ENCODE data around the gene PCSK9. TPM values are rescaled to one million over a fixed set of nuclear protein-coding genes. Genes with fewer than 3 reads are reported as not detected.

PCSK9 gene
- polyA plus RNA-seq, 6 donors from 2014 or later: not detected

- no peak overlapping the region for H3K27ac Mint-ChIP-seq
- H3K27me3 Mint-ChIP-seq: peaks cover 0 to 17% (median 6%) of the 10 kb centered on the region in 3 donors
- no peaks in the 10 kb centered on the region for H3K4me1 Mint-ChIP-seq
- peaks cover 0 to 2% (median 0%) of the 10 kb centered on the region in 7 donors for H3K9me3 Mint-ChIP-seq
- H3K4me3 Mint-ChIP-seq: no peak overlapping the region
- no peak for ATAC-seq (ENCODE audit: low read depth in 2 of 2)
- DNase-seq: no peak
- H3K36me3 Mint-ChIP-seq: no peaks in the 10 kb centered on the region
Observed at GRCh38 chr1:55050283-55050682, 10.9 kb downstream of the PCSK9 start.

GRCh38 chr1:55051169-55051568 lies 11.8 kb downstream of the PCSK9 start:
- ATAC-seq (ENCODE audit: low read depth in 2 of 2) (no peak), DNase-seq (no peak)
- Mint-ChIP-seq H3K36me3 (no peaks in the 10 kb centered on the region), H3K4me3 (no peak overlapping the region), H3K4me1 (no peaks in the 10 kb centered on the region), H3K27ac (no peak overlapping the region), H3K9me3 (peaks cover 0 to 2% (median 0%) of the 10 kb centered on the region in 7 donors), H3K27me3 (peaks cover 0 to 17% (median 6%) of the 10 kb centered on the region in 3 donors)

- H3K9me3 Mint-ChIP-seq: peaks cover 0 to 2% (median 0%) of the 10 kb centered on the region in 7 donors
- peak overlapping the region in 1 of 6 donors; percentile 27 for H3K27ac Mint-ChIP-seq
- H3K27me3 Mint-ChIP-seq: peaks cover 0 to 14% (median 6%) of the 10 kb centered on the region in 3 donors
- DNase-seq (no peak), ATAC-seq (ENCODE audit: low read depth in 2 of 2) (no peak)
- no peaks in the 10 kb centered on the region for H3K36me3 Mint-ChIP-seq
- no peak overlapping the region for H3K4me3 Mint-ChIP-seq
- H3K4me1 Mint-ChIP-seq: peaks cover 0 to 2% (median 0%) of the 10 kb centered on the region in 3 donors
Observed at GRCh38 chr1:55051621-55052020, 12.3 kb downstream of the PCSK9 start.

DNA sequence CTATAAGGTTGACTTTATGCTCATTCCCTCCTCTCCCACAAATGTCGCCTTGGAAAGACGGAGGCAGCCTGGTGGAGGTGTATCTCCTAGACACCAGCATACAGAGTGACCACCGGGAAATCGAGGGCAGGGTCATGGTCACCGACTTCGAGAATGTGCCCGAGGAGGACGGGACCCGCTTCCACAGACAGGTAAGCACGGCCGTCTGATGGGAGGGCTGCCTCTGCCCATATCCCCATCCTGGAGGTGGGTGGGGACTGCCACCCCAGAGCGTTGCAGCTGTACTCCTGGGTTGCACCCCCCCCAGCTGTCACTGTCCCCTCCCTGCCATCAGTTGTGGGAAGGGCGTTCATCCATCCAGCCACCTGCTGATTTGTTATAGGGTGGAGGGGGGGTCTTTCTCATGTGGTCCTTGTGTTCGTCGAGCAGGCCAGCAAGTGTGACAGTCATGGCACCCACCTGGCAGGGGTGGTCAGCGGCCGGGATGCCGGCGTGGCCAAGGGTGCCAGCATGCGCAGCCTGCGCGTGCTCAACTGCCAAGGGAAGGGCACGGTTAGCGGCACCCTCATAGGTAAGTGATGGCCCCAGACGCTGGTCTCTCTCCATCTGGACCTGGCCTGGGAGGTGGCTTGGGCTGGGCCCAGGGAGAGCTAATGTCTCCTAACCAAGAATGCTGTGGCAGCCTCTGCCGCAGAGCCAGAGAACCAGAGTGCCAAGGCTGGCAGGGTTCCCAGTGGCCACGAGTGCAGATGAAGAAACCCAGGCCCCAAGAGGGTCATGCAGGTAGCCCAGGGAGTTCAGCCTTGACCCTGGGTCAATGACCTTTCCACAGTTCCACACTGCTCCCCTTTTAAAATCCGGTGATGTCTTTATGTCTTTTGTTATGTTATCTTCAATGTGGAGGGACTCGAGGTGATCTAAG lies 13.1 kb downstream of the PCSK9 start:
- H3K4me3 Mint-ChIP-seq: no peak overlapping the region
- DNase-seq (no peak), ATAC-seq (ENCODE audit: low read depth in 2 of 2) (no peak)
- H3K9me3 Mint-ChIP-seq: peaks cover 0 to 2% (median 0%) of the 10 kb centered on the region in 7 donors
- no peak overlapping the region for H3K27ac Mint-ChIP-seq
- peaks cover 0 to 2% (median 0%) of the 10 kb centered on the region in 3 donors for H3K4me1 Mint-ChIP-seq
- H3K27me3 Mint-ChIP-seq: peaks cover 0 to 6% (median 5%) of the 10 kb centered on the region in 3 donors
- H3K36me3 Mint-ChIP-seq: no peaks in the 10 kb centered on the region

GRCh38 chr1:55053265-55053954 lies 14.1 kb downstream of the PCSK9 start:
- no peak for DNase-seq
- Mint-ChIP-seq H3K36me3 (no peaks in the 10 kb centered on the region), H3K4me1 (peaks cover 0 to 2% (median 0%) of the 10 kb centered on the region in 3 donors), H3K27me3 (peaks cover 0 to 6% (median 5%) of the 10 kb centered on the region in 3 donors), H3K4me3 (no peak overlapping the region), H3K27ac (no peak overlapping the region), H3K9me3 (peaks cover 0 to 2% (median 0%) of the 10 kb centered on the region in 7 donors)
- no peak for ATAC-seq (ENCODE audit: low read depth in 2 of 2)

DNA sequence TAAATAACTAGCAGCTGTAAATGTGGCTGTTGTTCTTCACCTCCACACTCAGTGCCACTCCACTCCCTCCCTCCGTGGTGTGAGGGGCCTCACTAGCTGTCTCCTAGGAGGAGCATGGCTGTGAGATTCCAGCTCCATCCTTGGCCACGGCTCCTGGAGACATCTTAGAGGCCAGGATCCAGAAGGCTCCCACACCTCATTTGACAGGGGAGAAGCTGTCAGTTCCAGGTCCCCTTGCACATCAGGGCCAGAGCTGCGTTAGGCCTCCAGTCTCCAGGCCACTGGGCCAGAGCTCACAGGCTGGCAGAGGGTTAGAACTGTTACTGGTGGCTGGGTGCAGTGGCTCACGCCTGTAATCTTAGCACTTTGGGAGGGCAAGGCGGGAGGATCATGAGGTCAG lies 15.0 kb downstream of the PCSK9 start:
- H3K27me3 Mint-ChIP-seq: peaks cover 0 to 6% (median 5%) of the 10 kb centered on the region in 3 donors
- no peak overlapping the region for H3K27ac Mint-ChIP-seq
- ATAC-seq (ENCODE audit: low read depth in 2 of 2): no peak
- peaks cover 0 to 2% (median 0%) of the 10 kb centered on the region in 3 donors for H3K4me1 Mint-ChIP-seq
- H3K9me3 Mint-ChIP-seq: peaks cover 0 to 2% (median 0%) of the 10 kb centered on the region in 7 donors
- no peak overlapping the region for H3K4me3 Mint-ChIP-seq
- H3K36me3 Mint-ChIP-seq: no peaks in the 10 kb centered on the region
- DNase-seq: no peak

DNA sequence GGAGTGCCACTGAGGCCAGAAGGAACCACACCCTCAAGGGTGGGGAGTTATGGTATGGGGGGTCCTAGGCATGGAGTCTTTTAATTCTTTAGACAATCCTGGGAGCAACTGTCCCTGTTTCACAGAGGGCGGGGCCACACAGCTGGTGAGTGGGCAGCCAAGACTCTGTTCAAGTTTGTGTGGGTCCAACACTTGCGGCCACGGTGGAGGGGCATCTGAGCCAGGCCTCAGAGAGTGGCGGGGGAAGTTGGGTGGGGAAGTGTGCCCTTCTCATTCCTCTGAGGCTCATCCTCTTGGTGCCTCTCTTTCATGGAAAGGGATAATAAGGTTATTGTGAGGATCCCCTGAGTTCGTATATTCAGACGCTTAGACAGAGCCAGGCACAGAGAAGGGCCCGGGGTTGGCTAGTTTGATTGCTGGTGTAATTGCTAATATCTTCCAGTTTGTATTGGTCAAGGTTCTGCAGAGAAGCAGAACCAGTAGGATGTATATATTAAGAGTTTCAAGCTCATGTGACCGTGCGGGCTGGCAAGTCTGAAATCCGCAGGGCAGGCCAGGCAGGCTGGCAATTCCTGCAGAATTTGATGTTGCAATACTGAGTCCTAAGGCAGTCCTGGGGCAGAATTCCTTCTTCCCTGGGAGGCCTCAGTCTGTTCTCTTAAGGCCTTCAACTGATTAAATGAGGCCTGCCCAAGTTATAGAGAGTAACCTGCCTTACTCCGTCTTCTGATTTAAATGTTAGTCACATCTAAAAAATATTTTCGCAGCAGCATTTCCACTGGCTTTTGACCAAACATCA lies 15.9 kb downstream of the PCSK9 start:
- Mint-ChIP-seq H3K4me1 (peaks cover 0 to 2% (median 0%) of the 10 kb centered on the region in 3 donors), H3K27ac (peak overlapping the region in 2 of 6 donors; percentile 10 to 61), H3K9me3 (peaks cover 0 to 2% (median 0%) of the 10 kb centered on the region in 7 donors), H3K36me3 (no peaks in the 10 kb centered on the region), H3K27me3 (peaks cover 0 to 6% (median 5%) of the 10 kb centered on the region in 3 donors), H3K4me3 (no peak overlapping the region)
- ATAC-seq (ENCODE audit: low read depth in 2 of 2) (no peak), DNase-seq (no peak)

GRCh38 chr1:55055951-55056631 lies 16.7 kb downstream of the PCSK9 start:
- Mint-ChIP-seq H3K4me3 (peak overlapping the region in 2 of 8 donors; percentile 32 to 47), H3K4me1 (peaks cover 0 to 2% (median 0%) of the 10 kb centered on the region in 3 donors), H3K9me3 (peaks cover 0 to 2% (median 0%) of the 10 kb centered on the region in 7 donors), H3K36me3 (no peaks in the 10 kb centered on the region), H3K27me3 (peaks cover 0 to 6% (median 0%) of the 10 kb centered on the region in 3 donors), H3K27ac (no peak overlapping the region)
- DNase-seq (no peak), ATAC-seq (ENCODE audit: low read depth in 2 of 2) (no peak)

DNA sequence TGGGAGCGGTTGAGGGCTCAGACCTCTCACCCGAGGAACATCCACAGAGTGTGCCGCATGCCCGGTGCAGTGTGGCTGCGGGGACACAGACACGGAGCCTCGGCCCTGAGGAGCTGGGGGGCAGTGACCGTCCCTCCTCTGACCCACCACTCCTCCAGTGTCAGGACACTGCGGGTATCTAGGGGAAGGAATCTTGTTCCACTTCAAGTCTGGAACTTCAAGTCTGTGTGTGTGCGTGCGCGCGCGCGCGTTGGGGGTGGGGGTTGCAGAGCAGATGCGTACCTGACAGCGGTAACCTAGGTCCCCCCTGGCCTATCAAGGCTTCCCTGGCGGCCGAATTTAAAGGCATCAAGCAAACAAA lies 17.3 kb downstream of the PCSK9 start:
- Mint-ChIP-seq H3K36me3 (no peaks in the 10 kb centered on the region), H3K27me3 (peaks cover 0 to 6% (median 0%) of the 10 kb centered on the region in 3 donors), H3K4me3 (peak overlapping the region in 2 of 8 donors; percentile 32 to 47), H3K4me1 (peaks cover 0 to 2% (median 0%) of the 10 kb centered on the region in 3 donors), H3K9me3 (peaks cover 0 to 2% (median 0%) of the 10 kb centered on the region in 7 donors), H3K27ac (no peak overlapping the region)
- DNase-seq (no peak), ATAC-seq (ENCODE audit: low read depth in 2 of 2) (no peak)

DNA sequence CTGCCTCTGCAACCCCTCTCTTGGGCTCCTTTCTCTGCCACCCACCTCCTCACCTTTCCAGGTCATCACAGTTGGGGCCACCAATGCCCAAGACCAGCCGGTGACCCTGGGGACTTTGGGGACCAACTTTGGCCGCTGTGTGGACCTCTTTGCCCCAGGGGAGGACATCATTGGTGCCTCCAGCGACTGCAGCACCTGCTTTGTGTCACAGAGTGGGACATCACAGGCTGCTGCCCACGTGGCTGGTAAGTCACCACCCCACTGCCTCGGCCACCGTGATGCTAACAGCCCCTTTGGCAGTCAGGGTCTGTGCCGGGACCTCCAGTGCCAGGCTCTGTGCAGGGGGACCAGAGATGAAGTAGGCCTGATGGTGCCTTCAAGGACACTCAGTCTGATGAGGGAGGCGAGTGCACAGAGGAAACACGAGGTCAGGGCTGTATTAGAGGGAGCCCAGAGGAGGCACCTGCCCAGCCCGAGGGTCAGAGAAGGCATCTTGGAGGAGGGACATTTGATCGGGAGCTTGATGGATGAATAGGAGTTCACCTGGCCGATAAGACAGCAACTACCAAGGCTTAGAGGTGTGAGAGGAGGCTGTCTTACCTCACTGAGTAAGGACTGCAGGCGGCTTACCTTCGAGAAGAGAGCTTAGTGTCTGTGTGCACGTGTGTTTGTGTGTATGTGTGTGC lies 18.1 kb downstream of the PCSK9 start:
- Mint-ChIP-seq H3K36me3 (no peaks in the 10 kb centered on the region), H3K4me1 (peaks cover 0 to 2% (median 0%) of the 10 kb centered on the region in 3 donors), H3K4me3 (no peak overlapping the region), H3K27ac (no peak overlapping the region), H3K9me3 (peaks cover 0 to 2% (median 0%) of the 10 kb centered on the region in 7 donors), H3K27me3 (peaks cover 0 to 6% (median 0%) of the 10 kb centered on the region in 3 donors)
- DNase-seq (no peak), ATAC-seq (ENCODE audit: low read depth in 2 of 2) (no peak)

GRCh38 chr1:55057956-55058298 lies 18.6 kb downstream of the PCSK9 start:
- Mint-ChIP-seq H3K4me1 (peaks cover 0 to 2% (median 0%) of the 10 kb centered on the region in 3 donors), H3K4me3 (no peak overlapping the region), H3K27ac (no peak overlapping the region), H3K36me3 (no peaks in the 10 kb centered on the region), H3K9me3 (peaks cover 0 to 2% (median 0%) of the 10 kb centered on the region in 7 donors), H3K27me3 (peaks cover 0 to 3% (median 0%) of the 10 kb centered on the region in 3 donors)
- ATAC-seq (ENCODE audit: low read depth in 2 of 2) (no peak), DNase-seq (no peak)
